22Rv1 (cell line): Measurements from ENCODE around the gene ZNF407.

ENCODE experiments used
- ZFX ChIP-seq: fragments of 450-650 bp; IDR thresholded peaks from 2 replicates; pipeline ENCODE4 v1.6.1; 2017; ENCODE audit warnings: antibody characterized with exemption, borderline replicate concordance
- TF ChIP-seq, protein P1 (sequence below): fragments of 450-650 bp; IDR thresholded peaks from 2 replicates; pipeline ENCODE4 v1.5.1; 2017; ENCODE audit warnings: mild to moderate bottlenecking

DNA sequence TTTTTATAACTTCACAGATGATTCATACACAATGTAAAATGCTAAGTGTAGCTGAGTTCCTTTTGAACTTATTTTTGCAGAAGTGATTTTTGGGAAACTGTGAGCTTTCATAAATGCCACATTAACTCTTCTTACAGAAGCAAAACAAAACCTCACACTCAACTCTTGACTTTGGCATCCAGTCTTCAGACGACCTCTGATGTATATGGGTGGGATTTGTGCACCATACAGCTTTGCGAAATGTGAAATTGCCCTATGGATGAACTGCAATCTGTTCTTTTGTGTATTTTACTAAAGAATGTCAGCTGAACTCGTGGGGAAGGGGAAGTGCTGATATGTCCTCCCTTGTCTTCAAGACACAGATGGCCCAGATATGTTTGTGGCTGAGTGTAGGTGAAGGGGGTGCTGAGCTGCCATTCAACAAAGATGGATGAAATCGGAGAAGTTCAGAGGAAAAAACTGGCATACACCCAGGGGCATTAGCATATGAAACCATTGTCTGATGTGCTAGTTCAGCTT is 393.0 kb downstream of the ZNF407 start:
- TF ChIP-seq, protein P1, sequence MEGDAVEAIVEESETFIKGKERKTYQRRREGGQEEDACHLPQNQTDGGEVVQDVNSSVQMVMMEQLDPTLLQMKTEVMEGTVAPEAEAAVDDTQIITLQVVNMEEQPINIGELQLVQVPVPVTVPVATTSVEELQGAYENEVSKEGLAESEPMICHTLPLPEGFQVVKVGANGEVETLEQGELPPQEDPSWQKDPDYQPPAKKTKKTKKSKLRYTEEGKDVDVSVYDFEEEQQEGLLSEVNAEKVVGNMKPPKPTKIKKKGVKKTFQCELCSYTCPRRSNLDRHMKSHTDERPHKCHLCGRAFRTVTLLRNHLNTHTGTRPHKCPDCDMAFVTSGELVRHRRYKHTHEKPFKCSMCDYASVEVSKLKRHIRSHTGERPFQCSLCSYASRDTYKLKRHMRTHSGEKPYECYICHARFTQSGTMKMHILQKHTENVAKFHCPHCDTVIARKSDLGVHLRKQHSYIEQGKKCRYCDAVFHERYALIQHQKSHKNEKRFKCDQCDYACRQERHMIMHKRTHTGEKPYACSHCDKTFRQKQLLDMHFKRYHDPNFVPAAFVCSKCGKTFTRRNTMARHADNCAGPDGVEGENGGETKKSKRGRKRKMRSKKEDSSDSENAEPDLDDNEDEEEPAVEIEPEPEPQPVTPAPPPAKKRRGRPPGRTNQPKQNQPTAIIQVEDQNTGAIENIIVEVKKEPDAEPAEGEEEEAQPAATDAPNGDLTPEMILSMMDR, result no peak
- no peak for TF ChIP-seq ZFX
